Fibroblast of upper back skin (primary cell): ENCODE results near the gene TBC1D3I.
"Not testable (repeated sequence)": the region's sequence is repeated elsewhere in the genome, so short reads cannot be mapped to it uniquely, and the experiment has no call there.

Experiments used
- DNase-seq: peaks from one replicate; pipeline ENCODE4 v3.0.0-alpha.2; 2013

The TBC1D3I gene

GRCh38 chr17:36264470-36264869 lies at the start of gene TBC1D3I:
TBC1D3I (minus strand) TSS chr17:36264570; CDS start chr17:36262985, 1,585 bp downstream.
- DNase-seq: not testable (repeated sequence)

- DNase-seq: not testable (repeated sequence)
Measured at GRCh38 chr17:36295161-36295560, 30.8 kb upstream of the TBC1D3I start.

GRCh38 chr17:36289965-36290612 lies 25.7 kb upstream of the TBC1D3I start:
- DNase-seq: not testable (repeated sequence)

GRCh38 chr17:36284219-36284618 lies 19.8 kb upstream of the TBC1D3I start:
- not testable (repeated sequence) for DNase-seq

GRCh38 chr17:36283256-36283655 lies 18.9 kb upstream of the TBC1D3I start:
- DNase-seq: not testable (repeated sequence)

- DNase-seq: not testable (repeated sequence)
Measured at GRCh38 chr17:36242046-36242445, 22.3 kb downstream of the TBC1D3I start.

GRCh38 chr17:36229644-36230043 lies 34.7 kb downstream of the TBC1D3I start:
- DNase-seq: not testable (repeated sequence)

- not testable (repeated sequence) for DNase-seq
Measured at GRCh38 chr17:36222967-36223366, 41.4 kb downstream of the TBC1D3I start.

GRCh38 chr17:36221581-36222100 lies 42.7 kb downstream of the TBC1D3I start:
- DNase-seq: not testable (repeated sequence)

GRCh38 chr17:36220737-36221580 lies 43.4 kb downstream of the TBC1D3I start:
- DNase-seq: not testable (repeated sequence)

- not testable (repeated sequence) for DNase-seq
Measured at GRCh38 chr17:36219556-36219955, 44.8 kb downstream of the TBC1D3I start.

GRCh38 chr17:36215406-36216308 lies 48.7 kb downstream of the TBC1D3I start:
- not testable (repeated sequence) for DNase-seq

GRCh38 chr17:36214918-36215317 lies 49.5 kb downstream of the TBC1D3I start:
- no peak for DNase-seq

GRCh38 chr17:36213695-36214094 lies 50.7 kb downstream of the TBC1D3I start:
- no peak for DNase-seq

GRCh38 chr17:36212966-36213365 lies 51.4 kb downstream of the TBC1D3I start:
- DNase-seq: no peak

- no peak for DNase-seq
Measured at GRCh38 chr17:36212272-36212605, 52.1 kb downstream of the TBC1D3I start.

- DNase-seq: not testable (repeated sequence)
Measured at GRCh38 chr17:36211484-36212271, 52.7 kb downstream of the TBC1D3I start.

GRCh38 chr17:36210439-36211211 lies 53.7 kb downstream of the TBC1D3I start, which contains the start of gene CCL4L2:
CCL4L2 (plus strand) TSS chr17:36211063.
- not testable (repeated sequence) for DNase-seq

GRCh38 chr17:36209575-36209974 lies 54.8 kb downstream of the TBC1D3I start:
- no peak for DNase-seq

- not testable (repeated sequence) for DNase-seq
Measured at GRCh38 chr17:36207383-36207782, 57.0 kb downstream of the TBC1D3I start.

GRCh38 chr17:36206486-36206821 lies 57.9 kb downstream of the TBC1D3I start:
- not testable (repeated sequence) for DNase-seq
